AG04449 (cell line): ENCODE results near the gene DNM3.

Source experiments
- CTCF ChIA-PET: fragments of 350-600 bp; formaldehyde crosslinking; extraction: SDS; loops from one replicate; lab custom pipeline; 2021; ENCODE audit warnings: antibody characterized with exemption; lab: Yijun Ruan, JAX
- POLR2A ChIA-PET: fragments of 400-600, 350-600 bp; formaldehyde crosslinking; extraction: SDS; loops from one replicate; lab custom pipeline; 2020; ENCODE audit warnings: antibody characterized with exemption, inconsistent platforms; lab: Yijun Ruan, JAX
- DNase-seq: peaks from one replicate; pipeline ENCODE4 v3.0.0-alpha.2; 2010; ENCODE audit warnings: low read depth, low spot score
- H3K4me3 ChIP-seq: 2 replicates; pipeline ENCODE4 v1.5.1; 2011; ENCODE audit warnings: low read depth, mild to moderate bottlenecking, control low read depth, low read length
- TF ChIP-seq, protein P1 (sequence below): IDR thresholded peaks from one replicate; pipeline ENCODE4 v1.5.1; 2011; ENCODE audit warnings: mild to moderate bottlenecking, moderate library complexity, low read length, control low read depth, inconsistent platforms; ENCODE audit not compliant: insufficient read depth; ENCODE audit errors: missing control alignments

Gene DNM3

DNA sequence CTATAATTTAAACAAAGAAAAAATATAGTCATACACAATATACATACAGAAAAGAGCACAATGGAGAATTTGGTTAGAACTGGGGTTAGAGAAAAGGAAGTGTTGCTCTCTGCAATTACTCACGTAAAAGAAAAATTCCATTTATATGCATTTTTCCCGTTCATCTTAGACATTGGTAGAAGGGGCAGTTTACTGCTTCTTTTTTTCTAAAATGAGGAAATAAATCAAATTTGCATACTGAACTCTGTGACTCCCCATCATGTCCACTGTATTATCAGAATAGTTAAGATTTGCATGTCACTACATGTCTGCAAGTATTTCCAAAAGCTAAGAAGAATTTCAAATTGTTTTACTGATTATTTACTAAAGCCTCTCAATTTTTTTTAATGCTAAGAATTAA is 535.1 kb downstream of the DNM3 start:
- ChIA-PET CTCF (interaction anchor here (0.8 to 2.3 kb wide), 4 partner anchors 8 to 335 kb away, joined by 3 to 7 read pairs (median 3); no protein-coding TSS in a partner anchor), POLR2A (no interaction called here)
- H3K4me3 ChIP-seq, result no peak overlapping the region
- DNase-seq, result no peak
- TF ChIP-seq, protein P1, sequence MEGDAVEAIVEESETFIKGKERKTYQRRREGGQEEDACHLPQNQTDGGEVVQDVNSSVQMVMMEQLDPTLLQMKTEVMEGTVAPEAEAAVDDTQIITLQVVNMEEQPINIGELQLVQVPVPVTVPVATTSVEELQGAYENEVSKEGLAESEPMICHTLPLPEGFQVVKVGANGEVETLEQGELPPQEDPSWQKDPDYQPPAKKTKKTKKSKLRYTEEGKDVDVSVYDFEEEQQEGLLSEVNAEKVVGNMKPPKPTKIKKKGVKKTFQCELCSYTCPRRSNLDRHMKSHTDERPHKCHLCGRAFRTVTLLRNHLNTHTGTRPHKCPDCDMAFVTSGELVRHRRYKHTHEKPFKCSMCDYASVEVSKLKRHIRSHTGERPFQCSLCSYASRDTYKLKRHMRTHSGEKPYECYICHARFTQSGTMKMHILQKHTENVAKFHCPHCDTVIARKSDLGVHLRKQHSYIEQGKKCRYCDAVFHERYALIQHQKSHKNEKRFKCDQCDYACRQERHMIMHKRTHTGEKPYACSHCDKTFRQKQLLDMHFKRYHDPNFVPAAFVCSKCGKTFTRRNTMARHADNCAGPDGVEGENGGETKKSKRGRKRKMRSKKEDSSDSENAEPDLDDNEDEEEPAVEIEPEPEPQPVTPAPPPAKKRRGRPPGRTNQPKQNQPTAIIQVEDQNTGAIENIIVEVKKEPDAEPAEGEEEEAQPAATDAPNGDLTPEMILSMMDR, result no peak

DNA sequence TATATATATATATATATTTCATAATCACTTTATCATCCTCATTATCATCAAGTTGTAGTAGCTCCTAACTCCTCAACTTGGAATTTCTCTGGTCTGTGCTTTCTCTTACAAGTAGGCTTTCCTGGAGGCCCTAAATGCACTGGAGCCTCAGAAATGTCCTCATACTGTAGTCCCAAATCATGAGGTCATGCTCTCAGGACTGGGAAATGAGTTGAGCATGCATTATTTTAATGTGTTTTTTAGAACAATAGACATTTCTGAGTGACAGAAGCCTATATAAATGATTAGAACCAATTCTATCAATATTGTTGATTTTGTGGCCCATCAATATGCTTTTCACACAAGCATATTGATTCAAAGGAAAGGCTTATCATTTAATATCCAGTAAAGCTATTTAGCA is 536.3 kb downstream of the DNM3 start:
- TF ChIP-seq, protein P1, result no peak
- no peak overlapping the region for H3K4me3 ChIP-seq
- POLR2A ChIA-PET, result no interaction called here
- CTCF ChIA-PET, result interaction anchor here (2.3 kb wide), 1 partner anchor 18 kb away, joined by 7 read pairs; no protein-coding TSS in a partner anchor
- DNase-seq, result no peak

DNA sequence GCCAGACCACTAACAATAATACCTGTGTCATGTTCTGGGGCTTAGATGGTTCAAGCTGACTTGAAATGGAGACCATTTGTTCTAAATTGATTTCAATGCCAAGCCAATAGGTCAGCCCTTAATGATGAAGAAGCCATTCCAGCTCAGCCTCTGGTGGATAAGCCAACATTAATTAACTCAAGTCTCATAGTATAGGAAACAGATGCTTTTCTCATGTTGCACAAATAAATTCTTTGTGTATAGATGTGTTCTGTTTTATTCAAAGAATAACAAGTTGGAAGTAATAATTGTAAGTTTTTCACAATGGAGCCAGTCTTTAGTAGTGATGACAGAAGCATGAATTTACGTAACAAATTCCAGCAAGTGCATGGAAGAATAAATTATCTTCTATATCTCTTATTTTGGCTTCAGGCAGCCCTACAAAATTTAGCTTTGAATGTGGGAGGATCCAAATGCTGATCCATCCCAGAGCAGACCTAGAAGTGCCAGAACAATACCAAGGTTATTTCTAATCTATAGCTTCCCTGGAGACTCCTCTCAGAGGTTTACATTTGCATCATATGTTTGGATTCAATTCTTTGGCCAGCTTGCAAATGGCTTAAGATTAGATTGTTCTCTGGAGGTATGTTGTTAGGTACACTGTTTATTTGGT is 536.9 kb downstream of the DNM3 start:
- no peak overlapping the region for H3K4me3 ChIP-seq
- ChIA-PET CTCF (interaction anchor here (1.3 to 2.3 kb wide), 2 partner anchors 19 to 21 kb away, joined by 4 to 7 read pairs; no protein-coding TSS in a partner anchor), POLR2A (no interaction called here)
- no peak for DNase-seq
- TF ChIP-seq, protein P1, result no peak

DNA sequence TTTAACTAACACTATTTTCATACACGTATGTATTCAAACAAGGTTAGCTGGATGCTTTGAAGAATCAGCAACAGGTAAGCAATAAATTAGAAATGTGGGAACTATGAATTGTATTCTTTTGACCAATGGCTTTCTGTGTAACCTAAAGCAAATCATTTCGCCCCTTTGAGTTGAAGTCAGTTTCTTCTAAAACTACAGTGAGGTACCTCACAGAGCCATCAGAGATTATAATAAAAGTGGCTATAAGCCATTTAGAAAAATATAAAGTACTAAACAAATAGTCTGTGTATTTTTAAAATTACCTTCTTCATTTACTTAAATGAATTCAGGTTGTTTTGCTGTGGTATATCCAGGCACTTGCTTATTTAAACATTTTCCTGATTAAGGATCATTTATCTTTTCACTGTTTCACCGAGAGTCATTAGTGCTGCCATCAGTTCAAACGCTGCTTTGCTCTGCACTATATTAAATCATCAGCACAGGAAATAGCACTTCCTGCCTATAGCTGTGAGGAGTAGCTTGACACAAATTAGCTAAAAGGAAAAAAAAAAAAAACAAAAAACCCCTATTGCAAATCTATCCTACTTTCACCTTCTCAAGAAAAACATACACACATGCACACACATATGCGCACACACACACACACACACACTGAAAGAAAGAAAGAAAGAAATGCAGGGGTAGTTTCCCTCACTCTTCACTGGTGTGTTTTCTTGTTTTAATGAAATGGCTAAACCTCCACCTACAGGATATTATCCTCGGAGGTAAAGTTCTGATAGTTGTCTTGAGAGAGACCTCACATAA is 539.3 kb downstream of the DNM3 start:
- ChIA-PET CTCF (no interaction called here), POLR2A (interaction anchor here (0.7 kb wide), 1 partner anchor 18 kb away, joined by 3 read pairs; no protein-coding TSS in a partner anchor)
- TF ChIP-seq, protein P1, result no peak
- no peak overlapping the region for H3K4me3 ChIP-seq
- no peak for DNase-seq

DNA sequence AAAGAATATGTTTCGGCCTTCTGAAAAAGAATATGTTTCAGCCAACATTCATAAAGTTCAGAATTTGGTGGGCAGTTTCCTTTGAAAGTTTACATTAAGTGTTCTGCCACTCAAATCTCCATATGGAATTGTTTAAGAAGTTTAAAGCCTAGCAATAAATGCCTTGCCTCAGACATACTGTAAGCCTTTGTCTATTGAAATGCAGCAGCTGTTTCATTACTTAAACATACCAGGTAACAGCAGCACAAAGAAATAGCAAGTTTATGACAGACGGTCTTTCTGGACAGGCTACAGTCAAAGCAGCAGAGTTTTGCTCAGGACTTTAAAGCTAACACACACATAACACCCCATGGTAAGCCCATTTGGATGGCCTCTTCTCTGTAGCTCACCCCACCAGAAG is 540.6 kb downstream of the DNM3 start:
- TF ChIP-seq, protein P1, result no peak
- ChIA-PET POLR2A (interaction anchor here (0.8 to 1.0 kb wide), 2 partner anchors 22 to 60 kb away, joined by 3 to 4 read pairs; no protein-coding TSS in a partner anchor), CTCF (interaction anchor here (0.9 to 1.4 kb wide), 3 partner anchors 12 to 95 kb away, joined by 3 to 5 read pairs (median 3); no protein-coding TSS in a partner anchor)
- H3K4me3 ChIP-seq, result no peak overlapping the region
- no peak for DNase-seq
